Adipocyte (in vitro differentiated cells): ENCODE measurements around the gene PPP1R3F.

Experiments
- DNase-seq: peaks from one replicate; pipeline ENCODE4 v3.0.0-alpha.2; 2015; ENCODE audit warnings: low read depth
- H3K27me3 ChIP-seq: replicated peaks from 2 replicates; pipeline ENCODE4 v1.7.0; 2013; ENCODE audit warnings: mild to moderate bottlenecking, low read length, moderate library complexity; ENCODE audit not compliant: control insufficient read depth, insufficient read depth
- H3K36me3 ChIP-seq: 2 replicates; pipeline ENCODE4 v1.7.0; 2013; ENCODE audit warnings: low read length, mild to moderate bottlenecking, moderate library complexity; ENCODE audit not compliant: control insufficient read depth, insufficient read depth, severe bottlenecking
- H3K4me1 ChIP-seq: 2 replicates; pipeline ENCODE4 v1.7.0; 2013; ENCODE audit warnings: mild to moderate bottlenecking, low read length, moderate library complexity; ENCODE audit not compliant: control insufficient read depth, insufficient read depth
- H3K4me3 ChIP-seq: 2 replicates; pipeline ENCODE4 v1.7.0; 2013; ENCODE audit warnings: mild to moderate bottlenecking, low read length, moderate library complexity
- H3K9ac ChIP-seq: 2 replicates; pipeline ENCODE4 v1.7.0; 2013; ENCODE audit warnings: mild to moderate bottlenecking, low read length, moderate library complexity
- H3K9me3 ChIP-seq: 2 replicates; pipeline ENCODE4 v1.7.0; 2013; ENCODE audit warnings: mild to moderate bottlenecking, low read length, moderate library complexity; ENCODE audit not compliant: control insufficient read depth

Gene PPP1R3F

GRCh38 chrX:49263631-49264030, 6.0 kb upstream of the PPP1R3F start:
- no peak overlapping the region for H3K4me3 ChIP-seq
- no peaks in the 10 kb centered on the region for H3K36me3 ChIP-seq
- no peak overlapping the region for H3K9ac ChIP-seq
- peaks cover 2% of the 10 kb centered on the region for H3K9me3 ChIP-seq
- peaks cover 25% of the 10 kb centered on the region for H3K27me3 ChIP-seq
- H3K4me1 ChIP-seq: no peaks in the 10 kb centered on the region
- DNase-seq: no peak

DNA sequence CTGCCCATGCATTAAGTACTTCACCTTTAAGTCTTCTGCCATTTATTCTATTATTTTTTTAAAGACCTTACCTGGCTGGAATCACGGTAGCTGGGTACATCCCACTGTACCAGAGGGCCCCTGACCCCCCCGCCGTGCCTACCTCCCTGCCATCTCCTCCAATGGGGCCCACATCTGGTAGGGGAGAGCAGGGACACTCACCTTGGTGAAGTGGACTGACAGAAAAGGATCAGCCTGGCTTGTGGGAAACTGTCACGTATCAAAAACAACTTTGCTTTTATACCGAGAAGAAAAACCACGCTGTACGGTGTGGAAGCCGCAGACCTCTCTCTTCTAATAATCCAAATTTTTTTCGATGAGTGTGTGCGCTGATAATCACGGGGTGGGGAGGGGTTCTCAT, 5.1 kb upstream of the PPP1R3F start, which contains the start of gene FOXP3:
Gene FOXP3 (minus strand): TSS at position 251 of the 400 bp plus-strand sequence. CDS start 6,205 bp downstream, outside the sequence.
- Histone ChIP-seq H3K9ac (no peak within 1 kb of the TSS), H3K36me3 (no peaks in the 10 kb centered on the region), H3K9me3 (peaks cover 2% of the 10 kb centered on the region), H3K4me3 (no peak within 1 kb of the TSS), H3K27me3 (peaks cover 17% of the 10 kb centered on the region), H3K4me1 (no peaks in the 10 kb centered on the region)
- DNase-seq: no peak

DNA sequence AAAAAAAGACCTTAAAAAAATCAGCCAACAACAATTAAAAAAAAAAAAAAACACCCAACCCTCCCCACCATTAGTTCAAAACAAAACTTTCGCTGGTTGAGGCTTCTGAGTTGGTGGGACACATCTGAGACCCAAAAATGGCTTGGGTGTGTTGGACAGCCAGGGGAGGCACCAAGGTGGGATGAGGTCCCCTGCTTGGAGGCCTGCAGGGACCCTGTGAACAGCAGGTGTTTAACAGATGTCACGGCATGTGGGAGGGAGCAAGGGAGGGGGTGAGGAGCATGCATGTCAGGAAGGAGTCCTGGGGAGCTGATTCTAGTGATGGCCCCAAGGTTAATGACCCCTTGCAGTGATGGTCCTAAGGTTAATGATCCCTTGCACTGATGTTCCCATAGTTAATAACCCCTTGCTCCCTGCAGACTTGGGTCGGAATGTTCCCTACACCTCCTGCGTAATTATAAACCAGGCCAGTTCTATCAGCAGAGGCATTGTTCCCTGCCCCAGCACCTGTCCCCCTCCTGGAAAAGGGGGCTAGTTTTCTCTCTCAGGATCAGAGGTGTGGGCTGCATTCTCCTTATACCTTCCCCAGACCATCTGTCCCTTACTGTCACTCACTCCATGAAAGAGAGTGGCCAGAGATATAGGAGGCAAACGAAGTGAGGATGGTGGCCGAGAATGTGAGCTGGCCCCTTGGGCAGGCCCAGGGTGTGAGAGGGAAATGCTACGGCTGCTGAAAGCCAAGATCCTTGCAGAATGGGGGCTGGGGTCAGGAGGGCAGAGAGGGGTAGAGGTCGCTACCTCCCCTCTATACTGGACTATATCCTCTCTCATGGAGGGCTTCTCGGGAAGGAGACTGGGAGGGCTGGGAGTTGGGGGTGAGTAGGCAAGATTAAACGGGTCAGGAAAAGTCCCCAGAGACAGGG, 2.8 kb upstream of the PPP1R3F start:
- Histone ChIP-seq H3K9me3 (no peaks in the 10 kb centered on the region), H3K36me3 (no peaks in the 10 kb centered on the region), H3K9ac (no peak overlapping the region), H3K4me3 (no peak overlapping the region), H3K4me1 (peaks cover 10% of the 10 kb centered on the region), H3K27me3 (peaks cover 13% of the 10 kb centered on the region)
- DNase-seq: no peak

DNA sequence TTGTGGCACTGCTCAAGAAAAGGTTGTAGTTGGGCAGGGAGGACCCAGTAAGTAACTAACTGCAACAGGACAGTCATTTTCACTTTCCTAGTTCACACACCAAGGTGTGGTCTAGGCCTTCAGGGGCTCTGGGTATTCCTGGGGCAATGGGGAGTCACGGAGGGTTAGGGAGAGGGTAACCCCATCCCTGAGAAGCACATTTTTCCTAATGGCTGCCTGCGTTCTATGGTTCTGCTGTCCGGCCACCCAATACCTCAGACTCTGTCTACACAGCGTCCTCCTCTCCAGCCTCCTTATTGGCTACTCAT, 937 bp upstream of the PPP1R3F start:
- Histone ChIP-seq H3K36me3 (no peaks in the 10 kb centered on the region), H3K9ac (peak overlapping the region; percentile 64), H3K4me1 (peaks cover 19% of the 10 kb centered on the region), H3K27me3 (peaks cover 7% of the 10 kb centered on the region), H3K9me3 (no peaks in the 10 kb centered on the region), H3K4me3 (peak overlapping the region; percentile 84)
- no peak for DNase-seq

- H3K4me3 ChIP-seq: peak overlapping the region; percentile 84
- no peaks in the 10 kb centered on the region for H3K36me3 ChIP-seq
- H3K27me3 ChIP-seq: peaks cover 6% of the 10 kb centered on the region
- DNase-seq: peak; percentile 96
- no peaks in the 10 kb centered on the region for H3K9me3 ChIP-seq
- H3K9ac ChIP-seq: peak overlapping the region; percentile 85
- H3K4me1 ChIP-seq: peaks cover 19% of the 10 kb centered on the region
Observed at GRCh38 chrX:49269010-49269766, 405 bp upstream of the PPP1R3F start.

GRCh38 chrX:49270249-49270921, 792 bp downstream of the PPP1R3F start:
- H3K27me3 ChIP-seq: peaks cover 5% of the 10 kb centered on the region
- no peaks in the 10 kb centered on the region for H3K9me3 ChIP-seq
- H3K4me3 ChIP-seq: peak overlapping the region; percentile 84
- no peak for DNase-seq
- no peaks in the 10 kb centered on the region for H3K36me3 ChIP-seq
- H3K9ac ChIP-seq: peak overlapping the region; percentile 81
- H3K4me1 ChIP-seq: peaks cover 19% of the 10 kb centered on the region

DNA sequence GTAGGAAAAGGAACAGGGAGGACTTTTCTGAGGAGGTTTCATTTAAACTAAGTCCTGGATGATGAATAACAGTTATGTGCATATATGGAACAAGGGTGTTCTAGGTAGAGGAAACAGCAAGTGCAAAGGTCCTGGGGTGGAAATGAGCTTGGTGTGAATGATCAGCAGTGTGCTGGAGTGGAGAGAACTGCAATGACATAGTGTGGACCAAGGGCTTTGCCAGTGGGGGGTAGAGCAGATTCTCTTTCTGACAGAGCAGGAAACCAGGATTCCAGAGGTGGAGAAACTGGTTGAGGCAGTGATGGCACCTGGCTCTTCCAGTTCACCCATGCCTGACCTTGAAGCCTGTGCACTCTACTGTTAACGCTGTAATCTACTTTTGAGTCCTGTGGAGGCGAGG, 1.7 kb downstream of the PPP1R3F start:
- no peak for DNase-seq
- no peak overlapping the region for H3K9ac ChIP-seq
- no peaks in the 10 kb centered on the region for H3K9me3 ChIP-seq
- no peaks in the 10 kb centered on the region for H3K36me3 ChIP-seq
- H3K4me3 ChIP-seq: peak overlapping the region; percentile 84
- H3K4me1 ChIP-seq: peaks cover 19% of the 10 kb centered on the region
- peaks cover 5% of the 10 kb centered on the region for H3K27me3 ChIP-seq

DNA sequence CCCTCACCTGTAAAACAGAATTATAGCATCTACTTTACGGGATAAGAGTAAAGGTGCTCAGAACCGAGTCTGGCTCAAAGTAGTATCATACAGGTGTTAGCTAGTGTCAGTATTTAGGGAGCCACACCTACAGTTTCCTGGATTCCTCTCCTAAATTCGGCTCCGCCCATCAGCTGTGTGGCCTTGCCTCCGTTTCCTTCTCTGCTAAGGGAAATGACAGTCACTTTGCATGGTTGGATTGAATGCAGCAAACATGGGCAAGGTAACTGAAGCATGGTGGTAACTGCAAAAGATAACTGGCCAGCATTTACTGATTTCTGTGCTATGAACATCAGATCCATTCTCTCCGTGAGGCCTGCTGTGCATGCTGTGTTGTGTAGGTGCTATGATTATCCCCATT, 2.8 kb downstream of the PPP1R3F start:
- no peak overlapping the region for H3K4me3 ChIP-seq
- DNase-seq: no peak
- peaks cover 19% of the 10 kb centered on the region for H3K4me1 ChIP-seq
- H3K9ac ChIP-seq: no peak overlapping the region
- no peaks in the 10 kb centered on the region for H3K9me3 ChIP-seq
- no peaks in the 10 kb centered on the region for H3K36me3 ChIP-seq
- H3K27me3 ChIP-seq: peaks cover 5% of the 10 kb centered on the region

DNA sequence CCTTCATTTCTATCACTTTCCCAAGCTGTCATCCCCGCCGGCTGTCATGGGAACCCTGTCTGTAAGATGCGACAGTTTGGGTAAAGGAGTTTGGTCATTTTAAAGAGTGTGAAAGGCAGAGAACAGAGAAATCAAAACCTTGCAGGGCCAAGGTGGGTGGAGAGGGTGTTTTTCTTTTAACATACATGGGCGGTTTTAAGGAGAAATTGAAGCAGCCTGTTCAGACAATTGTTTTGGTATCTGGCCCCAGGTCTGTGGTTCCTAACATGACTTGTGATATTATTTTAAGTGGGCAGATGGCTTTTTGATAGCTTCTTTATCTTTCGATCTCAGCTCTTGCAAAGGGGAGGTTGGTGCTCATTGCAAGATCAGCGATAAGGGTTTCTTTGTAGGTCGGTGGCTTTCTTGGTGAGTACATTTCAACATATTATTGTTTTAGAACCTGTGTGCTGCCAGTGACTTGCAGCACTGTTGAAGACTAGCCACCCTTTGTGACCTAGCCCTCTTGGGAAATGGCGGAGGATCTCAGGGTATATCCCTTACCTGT, 3.7 kb downstream of the PPP1R3F start:
- Histone ChIP-seq H3K4me3 (no peak overlapping the region), H3K4me1 (peaks cover 19% of the 10 kb centered on the region), H3K9me3 (no peaks in the 10 kb centered on the region), H3K36me3 (no peaks in the 10 kb centered on the region), H3K9ac (no peak overlapping the region), H3K27me3 (peaks cover 10% of the 10 kb centered on the region)
- DNase-seq: no peak

GRCh38 chrX:49276207-49276606, 6.6 kb downstream of the PPP1R3F start:
- DNase-seq: no peak
- Histone ChIP-seq H3K9me3 (no peaks in the 10 kb centered on the region), H3K27me3 (peaks cover 13% of the 10 kb centered on the region), H3K36me3 (no peaks in the 10 kb centered on the region), H3K9ac (no peak overlapping the region), H3K4me3 (no peak overlapping the region), H3K4me1 (peaks cover 11% of the 10 kb centered on the region)
